Ovary (tissue), 9 donors: ENCODE measurements around the gene ARHGAP22. TPM values are rescaled to one million over a fixed set of nuclear protein-coding genes. Genes with fewer than 3 reads are reported as not detected.

Source experiments
- DNase-seq, 5 donors: peaks; one replicate each; pipeline ENCODE4 v3.0.0-alpha.2; 2019 to 2020
- H3K27ac ChIP-seq, 2 donors: fragments of 200-600 bp; one replicate each; pipeline versions ENCODE4 v1.5.1 to v1.8.0; 2019 to 2022
- H3K27me3 ChIP-seq: fragments of 200-600 bp; one replicate; pipeline ENCODE4 v1.8.0; 2022
- H3K36me3 ChIP-seq: fragments of 200-600 bp; sonication (generic); one replicate; pipeline ENCODE4 v1.5.1; 2019
- H3K4me1 ChIP-seq: one replicate; pipeline ENCODE4 v1.8.1; 2013; ENCODE audit warnings: mild to moderate bottlenecking, moderate library complexity; ENCODE audit not compliant: insufficient read depth
- H3K4me3 ChIP-seq: fragments of 200-600 bp; sonication (generic); one replicate; pipeline ENCODE4 v1.5.1; 2017
- H3K9me3 ChIP-seq, 2 donors: fragments of 200-600 bp in 1 of 2; sonication (generic) in 1 of 2; one replicate each; pipeline versions ENCODE4 v1.5.1 to v1.8.1; 2013 to 2019; ENCODE audit warnings: mild to moderate bottlenecking in 1 of 2, moderate library complexity in 1 of 2
- EP300 ChIP-seq: sonication (generic); formaldehyde crosslinking; IDR thresholded peaks from one replicate; pipeline ENCODE4 v1.6.1; 2017; ENCODE audit warnings: antibody characterized with exemption
- POLR2A ChIP-seq: fragments of 450-650 bp; IDR thresholded peaks from one replicate; pipeline ENCODE4 v1.6.1; 2017; ENCODE audit warnings: antibody characterized with exemption, mild to moderate bottlenecking, moderate library complexity
- WGBS, 3 donors: extraction: QIAGEN DNeasy Blood & Tissue Kit in 1 of 3; methylation state at CpG; one replicate each; pipeline versions ENCODE4 v1.1.5 to v1.1.7; 2013 to 2017; 5-methylcytosine and 5-hydroxymethylcytosine counted together
- intact Hi-C, 4 donors: fragments of 100-400 bp; cut with DNase I; formaldehyde crosslinking; loops; one replicate each; pipeline versions ENCODE4 v1.11.0 to v1.15.1; 2022 to 2023
- polyA plus RNA-seq, 2 donors: library from polyadenylated mRNA; stranded (reverse); fragments of 200-250 nt in 1 of 2; fragments of 350-450 nt in 1 of 2; fragmentation: Illumina TruSeq in 1 of 2; extraction: RNeasy Lipid Tissue Mini Kit (QIAGEN cat#74804) in 1 of 2; gene quantifications; one replicate each; pipeline ENCODE4 v1.2.3, GENCODE V29; 2013 to 2014
- total RNA-seq, 7 donors: library from RNA; depleted of rRNA in 2 of 7; stranded (reverse); fragments of >200 nt in 2 of 7; fragmentation: NEBNext Ultra II Directional in 3 of 7; extraction: Animal tissue kit (Norgen Biotek cat#: 25700) in 3 of 7; gene quantifications; one replicate each; pipeline versions ENCODE4 v1.1.0 to v1.2.4, GENCODE V29; 2016 to 2023
- TF ChIP-seq, protein P1 (sequence below), 3 donors: fragments of 450-650 bp in 2 of 3; fragments of 200-600 bp in 1 of 3; IDR thresholded peaks; one replicate each; pipeline versions ENCODE4 v1.5.1 to v1.8.0; 2016 to 2022; ENCODE audit warnings: antibody characterized with exemption in 3 of 3, mild to moderate bottlenecking in 1 of 3
- donor health status: DM: no; HTN: no; CAD: no; lungs with moderate emphysema.
- donor health status: DM: no; HTN: no; CAD: no.
- donor health status: Bipolar disorder and iron deficiency.
- donor health status: DM: yes; HTN: yes; CAD: no.
- donor health status: DM: no; HTN: no; CAD: no.
- donor health status: DM: yes; HTN: yes; CAD: no.

The ARHGAP22 gene
- total and polyA plus RNA-seq, 9 donors = 3.9 to 14.3 (median 5.7) TPM

DNA sequence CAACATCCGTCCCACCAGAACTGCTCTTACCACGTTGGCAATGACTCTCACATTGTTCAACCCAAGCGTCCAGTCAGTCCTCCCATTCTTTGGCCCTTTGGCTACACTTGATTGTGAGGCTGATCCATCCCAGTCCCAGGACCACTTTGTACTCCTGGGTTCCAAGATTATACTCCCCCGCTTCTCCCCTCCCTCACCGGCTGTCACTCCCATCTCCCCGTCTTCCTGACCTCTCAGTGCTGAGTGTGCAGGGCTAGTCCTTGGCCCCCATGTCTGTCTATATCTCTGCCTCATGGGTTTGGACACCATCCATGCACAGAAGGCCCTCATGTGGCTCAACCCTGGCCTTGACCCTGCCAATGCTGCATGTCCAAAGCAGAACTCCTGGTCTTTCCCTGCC is 12.5 kb downstream of the ARHGAP22 start:
- DNase-seq = no peak
- intact Hi-C loops = no loop called here
- H3K27me3 ChIP-seq = no peaks in the 10 kb centered on the region
- H3K36me3 ChIP-seq = no peaks in the 10 kb centered on the region
- H3K4me3 ChIP-seq = no peak overlapping the region
- WGBS, 3 donors = 71 to 85% (median 76%) methylated on average over 6 of the region's 6 CpGs
- no peak overlapping the region for H3K27ac ChIP-seq
- no peaks in the 10 kb centered on the region for H3K9me3 ChIP-seq
- TF ChIP-seq EP300 = no peak
- H3K4me1 ChIP-seq = peaks cover 4% of the 10 kb centered on the region

DNA sequence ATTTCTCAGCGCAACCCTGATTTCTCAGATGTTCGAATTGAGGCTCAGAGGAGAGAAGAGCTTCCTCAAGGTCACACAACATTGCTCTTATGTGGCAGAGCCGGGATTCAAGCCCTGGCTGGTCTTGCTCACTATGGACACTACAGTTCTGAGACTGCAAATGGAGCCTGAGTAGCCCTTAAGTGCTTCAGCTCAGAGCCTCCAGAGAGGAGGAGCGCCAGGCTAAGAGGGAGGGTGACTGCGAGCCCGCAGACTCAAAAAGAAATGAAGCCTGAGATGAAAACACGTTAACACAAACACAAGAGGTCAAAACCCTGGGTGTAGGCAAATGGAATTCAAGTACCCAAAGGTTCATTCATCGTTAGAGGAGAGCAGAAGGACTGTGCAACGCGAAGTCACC is 13.9 kb downstream of the ARHGAP22 start:
- no peak overlapping the region for H3K4me3 ChIP-seq
- DNase-seq = no peak
- H3K36me3 ChIP-seq = no peaks in the 10 kb centered on the region
- no peaks in the 10 kb centered on the region for H3K27me3 ChIP-seq
- peaks cover 4% of the 10 kb centered on the region for H3K4me1 ChIP-seq
- H3K9me3 ChIP-seq = no peaks in the 10 kb centered on the region
- no peak overlapping the region for H3K27ac ChIP-seq
- intact Hi-C loops = no loop called here
- WGBS, 3 donors = 91 to 92% (median 91%) methylated on average over 10 of the region's 10 CpGs
- TF ChIP-seq, protein P1, sequence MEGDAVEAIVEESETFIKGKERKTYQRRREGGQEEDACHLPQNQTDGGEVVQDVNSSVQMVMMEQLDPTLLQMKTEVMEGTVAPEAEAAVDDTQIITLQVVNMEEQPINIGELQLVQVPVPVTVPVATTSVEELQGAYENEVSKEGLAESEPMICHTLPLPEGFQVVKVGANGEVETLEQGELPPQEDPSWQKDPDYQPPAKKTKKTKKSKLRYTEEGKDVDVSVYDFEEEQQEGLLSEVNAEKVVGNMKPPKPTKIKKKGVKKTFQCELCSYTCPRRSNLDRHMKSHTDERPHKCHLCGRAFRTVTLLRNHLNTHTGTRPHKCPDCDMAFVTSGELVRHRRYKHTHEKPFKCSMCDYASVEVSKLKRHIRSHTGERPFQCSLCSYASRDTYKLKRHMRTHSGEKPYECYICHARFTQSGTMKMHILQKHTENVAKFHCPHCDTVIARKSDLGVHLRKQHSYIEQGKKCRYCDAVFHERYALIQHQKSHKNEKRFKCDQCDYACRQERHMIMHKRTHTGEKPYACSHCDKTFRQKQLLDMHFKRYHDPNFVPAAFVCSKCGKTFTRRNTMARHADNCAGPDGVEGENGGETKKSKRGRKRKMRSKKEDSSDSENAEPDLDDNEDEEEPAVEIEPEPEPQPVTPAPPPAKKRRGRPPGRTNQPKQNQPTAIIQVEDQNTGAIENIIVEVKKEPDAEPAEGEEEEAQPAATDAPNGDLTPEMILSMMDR (IDR thresholded peaks at IDR 0.05) = no peak
- TF ChIP-seq POLR2A (no peak), EP300 (no peak)

DNA sequence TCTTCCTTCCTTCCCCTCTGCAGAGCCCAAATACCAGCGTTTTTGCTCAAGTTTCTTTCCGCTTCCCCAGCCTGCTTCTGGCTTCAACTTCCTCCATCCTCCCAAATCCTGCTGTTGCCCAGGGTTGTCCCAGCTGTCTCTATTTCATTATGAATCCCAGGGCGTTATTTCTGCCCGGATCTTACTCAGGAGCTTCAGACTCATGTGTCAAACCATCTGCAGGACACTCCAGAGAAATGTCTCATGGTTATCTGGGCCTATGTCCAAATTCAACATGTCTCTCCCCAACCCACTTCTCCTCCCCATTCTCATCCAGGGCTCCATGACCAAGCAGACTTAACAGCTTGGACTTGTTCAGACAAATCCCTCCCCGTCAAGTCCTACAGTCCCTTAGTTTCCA is 15.6 kb downstream of the ARHGAP22 start:
- no peaks in the 10 kb centered on the region for H3K9me3 ChIP-seq
- no peaks in the 10 kb centered on the region for H3K27me3 ChIP-seq
- H3K36me3 ChIP-seq = no peaks in the 10 kb centered on the region
- intact Hi-C loops = no loop called here
- H3K4me3 ChIP-seq = no peak overlapping the region
- no peak for DNase-seq
- H3K4me1 ChIP-seq = peaks cover 4% of the 10 kb centered on the region
- TF ChIP-seq EP300 (no peak), POLR2A (no peak)
- TF ChIP-seq, protein P1 (IDR thresholded peaks at IDR 0.05) = no peak
- WGBS, 3 donors = 34 to 57% (median 52%) methylated on average over 5 of the region's 5 CpGs
- no peak overlapping the region for H3K27ac ChIP-seq

- H3K9me3 ChIP-seq = no peaks in the 10 kb centered on the region
- no peak for DNase-seq
- no peaks in the 10 kb centered on the region for H3K27me3 ChIP-seq
- no peak overlapping the region for H3K4me3 ChIP-seq
- no peak overlapping the region for H3K27ac ChIP-seq
- TF ChIP-seq, protein P1 (IDR thresholded peaks at IDR 0.05) = no peak
- TF ChIP-seq POLR2A = no peak
- TF ChIP-seq EP300 = no peak
- peaks cover 4% of the 10 kb centered on the region for H3K4me1 ChIP-seq
- 92 to 98% (median 97%) methylated on average over 3 of the region's 3 CpGs for WGBS, 3 donors
- no peaks in the 10 kb centered on the region for H3K36me3 ChIP-seq
- intact Hi-C loops = no loop called here
Observed at GRCh38 chr10:48587819-48588218, 17.1 kb downstream of the ARHGAP22 start.

DNA sequence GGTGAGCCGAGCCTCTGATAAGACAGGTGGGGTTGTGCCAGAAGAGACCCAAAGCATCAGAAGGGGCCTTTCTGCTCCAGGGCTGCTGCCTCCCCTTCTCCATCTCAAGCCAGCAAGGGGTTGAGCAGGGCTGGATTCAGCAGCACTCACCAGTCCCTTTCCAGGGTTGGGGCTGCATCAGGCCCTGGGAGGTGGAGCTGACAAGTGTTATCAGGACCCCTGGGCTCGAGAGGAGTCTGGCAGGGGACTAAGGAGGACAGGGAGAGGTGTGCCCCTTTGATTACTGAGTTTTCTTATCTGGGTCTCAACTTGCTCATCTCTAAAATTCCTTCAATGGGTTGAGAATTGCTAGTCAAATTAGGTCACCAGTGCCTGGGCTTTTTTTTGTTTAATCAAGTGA is 17.8 kb downstream of the ARHGAP22 start:
- 51 to 73% (median 69%) methylated on average over 1 to 2 of the region's 2 CpGs for WGBS, 3 donors
- H3K9me3 ChIP-seq = no peaks in the 10 kb centered on the region

More for the DNA sequence above, 17.8 kb downstream of the ARHGAP22 start:
- no peaks in the 10 kb centered on the region for H3K4me1 ChIP-seq
- intact Hi-C loops = no loop called here
- DNase-seq = no peak
- TF ChIP-seq POLR2A (no peak), EP300 (no peak)
- TF ChIP-seq, protein P1 (IDR thresholded peaks at IDR 0.05) = no peak
- H3K4me3 ChIP-seq = no peak overlapping the region
- H3K36me3 ChIP-seq = no peaks in the 10 kb centered on the region
- no peaks in the 10 kb centered on the region for H3K27me3 ChIP-seq
- H3K27ac ChIP-seq = no peak overlapping the region
